Measurements from ENCODE around the gene DTX3. TPM values are rescaled to one million over a fixed set of nuclear protein-coding genes. Genes with fewer than 3 reads are reported as not detected.
"Not testable (repeated sequence)": the region's sequence is repeated elsewhere in the genome, so short reads cannot be mapped to it uniquely, and the experiment has no call there.

Gene DTX3
- polyA plus RNA-seq, 4 donors, result 5.4 to 12.5 (median 9.9) TPM; not detected in 1

DNA sequence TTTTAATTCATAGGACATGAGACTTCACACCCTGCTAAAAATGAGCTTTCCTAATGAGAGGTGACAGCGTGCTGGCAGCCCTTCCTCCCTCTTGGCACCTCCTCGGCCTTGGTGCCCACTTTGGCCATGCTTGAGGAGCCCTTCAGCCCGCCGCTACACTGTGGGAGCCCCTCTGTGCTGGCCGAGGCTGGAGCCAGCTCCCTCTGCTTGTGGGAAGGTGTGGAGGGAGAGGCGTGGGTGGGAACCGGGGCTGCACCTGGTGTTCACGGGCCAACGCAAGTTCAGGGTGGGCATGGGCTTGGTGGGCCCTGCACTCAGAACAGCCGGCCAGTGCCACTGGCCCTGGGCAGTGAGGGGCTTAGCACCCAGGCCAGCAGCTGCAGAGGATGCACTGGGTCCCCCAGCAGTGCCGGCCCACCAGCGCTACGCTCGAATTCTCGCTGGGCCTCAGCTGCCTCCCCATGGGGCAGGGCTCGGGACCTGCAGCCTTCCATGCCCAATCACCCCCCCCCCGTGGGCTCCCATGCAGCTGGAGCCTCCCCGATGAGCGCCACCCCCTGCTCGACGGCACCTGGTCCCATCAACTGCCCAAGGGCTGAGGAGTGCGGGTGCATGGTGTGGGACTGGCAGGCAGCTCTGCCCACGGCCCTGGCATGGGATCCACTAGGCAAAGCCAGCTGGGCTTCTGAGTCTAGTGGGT is 51.1 kb downstream of the DTX3 start:
- H3K9me3 ChIP-seq (ENCODE audit: control insufficient read depth in 2 of 2, insufficient read depth in 1 of 2, low read depth in 1 of 2, low read length in 1 of 2), result peaks cover 0 to 3% of the 10 kb centered on the region in 2 donors
- WGBS, 3 donors, result 79 to 84% (median 81%) methylated on average over 21 to 23 of the region's 23 CpGs
- H3K27ac ChIP-seq (ENCODE audit: low read depth in 1 of 3, low read length in 2 of 3), result no peak overlapping the region
- peaks cover 0 to 4% (median 0%) of the 10 kb centered on the region in 3 donors for H3K27me3 ChIP-seq (ENCODE audit: control insufficient read depth in 3 of 3, insufficient read depth in 3 of 3, low read length in 3 of 3)
- H3K36me3 ChIP-seq (ENCODE audit: control insufficient read depth in 3 of 3, insufficient read depth in 2 of 3, low read depth in 1 of 3, low read length in 3 of 3), result no peaks in the 10 kb centered on the region
- H3K4me3 ChIP-seq (ENCODE audit: low read depth in 1 of 3, low read length in 3 of 3), result no peak overlapping the region
- no peak for FAIRE-seq
- no peak for DNase-seq
- H3K4me1 ChIP-seq (ENCODE audit: control insufficient read depth in 3 of 3, insufficient read depth in 2 of 3, low read depth in 1 of 3, low read length in 2 of 3), result no peaks in the 10 kb centered on the region

DNA sequence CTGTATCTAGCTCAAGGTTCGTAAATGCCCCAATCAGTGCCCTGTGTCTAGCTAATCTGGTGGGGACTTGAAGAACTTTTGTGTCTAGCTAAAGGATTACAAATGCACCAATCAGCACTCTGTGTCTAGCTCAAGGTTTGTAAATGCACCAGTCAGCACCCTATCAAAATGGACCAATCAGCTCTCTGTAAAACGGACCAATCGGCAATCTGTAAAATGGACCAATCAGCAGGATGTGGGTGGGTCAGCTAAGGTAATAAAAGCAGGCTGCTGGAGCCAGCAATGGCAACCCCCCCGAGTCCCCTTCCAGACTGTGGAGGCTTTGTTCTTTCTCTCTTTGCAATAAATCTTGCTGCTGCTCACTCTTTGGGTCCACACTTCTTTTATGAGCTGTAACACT is 51.8 kb downstream of the DTX3 start:
- not testable (repeated sequence) for H3K36me3 ChIP-seq (ENCODE audit: control insufficient read depth in 3 of 3, insufficient read depth in 2 of 3, low read depth in 1 of 3, low read length in 3 of 3); H3K4me1 ChIP-seq (ENCODE audit: control insufficient read depth in 3 of 3, insufficient read depth in 2 of 3, low read depth in 1 of 3, low read length in 2 of 3); H3K4me3 ChIP-seq (ENCODE audit: low read depth in 1 of 3, low read length in 3 of 3); H3K27ac ChIP-seq (ENCODE audit: low read depth in 1 of 3, low read length in 2 of 3); H3K27me3 ChIP-seq (ENCODE audit: control insufficient read depth in 3 of 3, insufficient read depth in 3 of 3, low read length in 3 of 3); H3K9me3 ChIP-seq (ENCODE audit: control insufficient read depth in 2 of 2, insufficient read depth in 1 of 2, low read depth in 1 of 2, low read length in 1 of 2); FAIRE-seq; DNase-seq
- WGBS, 3 donors, result 73 to 81% (median 80%) methylated on average over 4 of the region's 4 CpGs

GRCh38 chr12:57657744-57658143 is 53.1 kb downstream of the DTX3 start:
- H3K4me1 ChIP-seq (ENCODE audit: control insufficient read depth in 3 of 3, insufficient read depth in 2 of 3, low read depth in 1 of 3, low read length in 2 of 3), result no peaks in the 10 kb centered on the region
- peaks cover 0 to 4% (median 0%) of the 10 kb centered on the region in 3 donors for H3K27me3 ChIP-seq (ENCODE audit: control insufficient read depth in 3 of 3, insufficient read depth in 3 of 3, low read length in 3 of 3)
- H3K4me3 ChIP-seq (ENCODE audit: low read depth in 1 of 3, low read length in 3 of 3), result no peak overlapping the region
- peaks cover 0 to 3% of the 10 kb centered on the region in 2 donors for H3K9me3 ChIP-seq (ENCODE audit: control insufficient read depth in 2 of 2, insufficient read depth in 1 of 2, low read depth in 1 of 2, low read length in 1 of 2)
- no peak overlapping the region for H3K27ac ChIP-seq (ENCODE audit: low read depth in 1 of 3, low read length in 2 of 3)
- no peaks in the 10 kb centered on the region for H3K36me3 ChIP-seq (ENCODE audit: control insufficient read depth in 3 of 3, insufficient read depth in 2 of 3, low read depth in 1 of 3, low read length in 3 of 3)
- DNase-seq (no peak), FAIRE-seq (no peak)
- WGBS, 3 donors, result 49 to 57% (median 51%) methylated on average over 3 of the region's 3 CpGs

DNA sequence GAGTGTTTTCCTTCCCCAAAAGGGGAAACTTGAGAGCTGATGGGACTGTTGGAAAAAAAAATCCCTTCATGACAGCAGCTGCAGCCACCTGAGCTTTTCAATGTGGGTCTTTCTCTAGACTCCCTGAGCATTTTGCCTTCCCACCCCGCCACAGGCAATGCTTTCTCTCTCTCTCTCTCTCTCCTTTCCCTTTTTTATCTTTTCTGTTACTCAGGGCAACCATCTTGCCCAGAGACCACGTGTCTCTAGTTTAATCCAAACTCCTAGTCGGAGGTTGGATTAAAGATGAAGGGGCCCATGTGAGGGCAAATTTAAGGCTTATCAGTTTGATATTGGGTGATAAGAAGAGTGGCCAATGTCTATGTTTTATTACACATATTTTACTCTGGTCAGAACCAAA is 54.3 kb downstream of the DTX3 start:
- H3K36me3 ChIP-seq (ENCODE audit: control insufficient read depth in 3 of 3, insufficient read depth in 2 of 3, low read depth in 1 of 3, low read length in 3 of 3), result no peaks in the 10 kb centered on the region
- H3K4me3 ChIP-seq (ENCODE audit: low read depth in 1 of 3, low read length in 3 of 3), result no peak overlapping the region
- H3K4me1 ChIP-seq (ENCODE audit: control insufficient read depth in 3 of 3, insufficient read depth in 2 of 3, low read depth in 1 of 3, low read length in 2 of 3), result no peaks in the 10 kb centered on the region
- no peak for FAIRE-seq
- H3K9me3 ChIP-seq (ENCODE audit: control insufficient read depth in 2 of 2, insufficient read depth in 1 of 2, low read depth in 1 of 2, low read length in 1 of 2), result peaks cover 0 to 3% of the 10 kb centered on the region in 2 donors
- H3K27ac ChIP-seq (ENCODE audit: low read depth in 1 of 3, low read length in 2 of 3), result no peak overlapping the region
- WGBS, 3 donors, result 46 to 52% (median 48%) methylated on average over 3 of the region's 3 CpGs
- peaks cover 0 to 4% (median 0%) of the 10 kb centered on the region in 3 donors for H3K27me3 ChIP-seq (ENCODE audit: control insufficient read depth in 3 of 3, insufficient read depth in 3 of 3, low read length in 3 of 3)
- DNase-seq, result no peak

Other genes with a start within 250 kb of the DTX3 start
- 10 to 100 TPM; 14.5 to 62.4 (median 18.7) TPM for gene R3HDM2, start 173.8 kb upstream of the DTX3 start, polyA plus RNA-seq
- under 1 TPM in 2 of 4 donors, not detected in 2; 0.03 to 0.49 TPM for gene INHBC, start 170.0 kb upstream of the DTX3 start, polyA plus RNA-seq
- gene INHBE, start 149.5 kb upstream of the DTX3 start, polyA plus RNA-seq, result 1 to 10 TPM in 1 of 4 donors, under 1 TPM in 1, not detected in 2; 0.21 to 1.4 TPM
- 1 to 10 TPM in 3 of 4 donors, not detected in 1; 1.5 to 5.5 (median 1.9) TPM for gene GLI1, start 145.0 kb upstream of the DTX3 start, polyA plus RNA-seq
- gene ARHGAP9, start 125.0 kb upstream of the DTX3 start, polyA plus RNA-seq, result 10 to 100 TPM in 1 of 4 donors, 1 to 10 TPM in 3; 4.2 to 39.2 (median 9.1) TPM
- gene MARS1, start 116.8 kb upstream of the DTX3 start, polyA plus RNA-seq, result 10 to 100 TPM; 57.0 to 93.4 (median 62.6) TPM
- gene DDIT3, start 84.3 kb upstream of the DTX3 start, polyA plus RNA-seq, result 100 to 1,000 TPM in 1 of 4 donors, 10 to 100 TPM in 3; 41.1 to 105 (median 46.9) TPM
- 10 to 100 TPM; 20.5 to 72.0 (median 36.5) TPM for gene MBD6, start 82.0 kb upstream of the DTX3 start, polyA plus RNA-seq
- gene DCTN2, start 57.6 kb upstream of the DTX3 start, polyA plus RNA-seq, result 100 to 1,000 TPM; 112 to 224 (median 145) TPM
- 1 to 10 TPM in 1 of 4 donors, under 1 TPM in 2, not detected in 1; 0.27 to 8.4 (median 0.83) TPM for gene KIF5A, start 54.8 kb upstream of the DTX3 start, polyA plus RNA-seq
- gene PIP4K2C, start 13.6 kb upstream of the DTX3 start, polyA plus RNA-seq, result 10 to 100 TPM; 16.1 to 26.4 (median 17.8) TPM
- 10 to 100 TPM in 1 of 4 donors, 1 to 10 TPM in 2, not detected in 1; 4.6 to 11.8 (median 6.0) TPM for gene ARHGEF25, start 6.6 kb downstream of the DTX3 start, polyA plus RNA-seq
- 1 to 10 TPM in 1 of 4 donors, under 1 TPM in 2, not detected in 1; 0.27 to 2.1 (median 0.95) TPM for gene B4GALNT1, start 28.4 kb downstream of the DTX3 start, polyA plus RNA-seq
- gene OS9, start 89.3 kb downstream of the DTX3 start, polyA plus RNA-seq, result 100 to 1,000 TPM; 148 to 307 (median 200) TPM
- 1 to 10 TPM in 2 of 4 donors, under 1 TPM in 2; 0.67 to 1.8 (median 0.92) TPM for gene AGAP2, start 133.9 kb downstream of the DTX3 start, polyA plus RNA-seq
- gene TSPAN31, start 140.2 kb downstream of the DTX3 start, polyA plus RNA-seq, result 10 to 100 TPM; 13.2 to 62.8 (median 24.5) TPM
- gene CDK4, start 147.5 kb downstream of the DTX3 start, polyA plus RNA-seq, result 100 to 1,000 TPM in 1 of 4 donors, 10 to 100 TPM in 3; 13.2 to 225 (median 70.2) TPM
- 10 to 100 TPM in 2 of 4 donors, 1 to 10 TPM in 2; 8.4 to 29.2 (median 11.4) TPM for gene MARCHF9, start 150.3 kb downstream of the DTX3 start, polyA plus RNA-seq
- 1 to 10 TPM in 3 of 4 donors, under 1 TPM in 1; 0.27 to 1.7 (median 1.2) TPM for gene CYP27B1, start 162.3 kb downstream of the DTX3 start, polyA plus RNA-seq
- gene METTL1, start 167.3 kb downstream of the DTX3 start, polyA plus RNA-seq, result 10 to 100 TPM in 2 of 4 donors, 1 to 10 TPM in 2; 2.2 to 21.9 (median 11.6) TPM
- gene EEF1AKMT3, start 167.8 kb downstream of the DTX3 start, polyA plus RNA-seq, result 1 to 10 TPM in 3 of 4 donors, under 1 TPM in 1; 0.22 to 7.1 (median 2.7) TPM
- 10 to 100 TPM; 22.4 to 52.4 (median 35.4) TPM for gene TSFM, start 178.0 kb downstream of the DTX3 start, polyA plus RNA-seq
- 10 to 100 TPM in 3 of 4 donors, 1 to 10 TPM in 1; 8.2 to 16.5 (median 14.8) TPM for gene AVIL, start 213.9 kb downstream of the DTX3 start, polyA plus RNA-seq
- gene CTDSP2, start 241.9 kb downstream of the DTX3 start, polyA plus RNA-seq, result 100 to 1,000 TPM in 1 of 4 donors, 10 to 100 TPM in 3; 35.1 to 143 (median 51.8) TPM